GM18519 (cell line): ENCODE data around the gene NOL4.
"Not testable (repeated sequence)": the region's sequence is repeated elsewhere in the genome, so short reads cannot be mapped to it uniquely, and the experiment has no call there.

Experiments
- ATAC-seq: cut with Tn5 transposase; IDR thresholded peaks from one replicate; pipeline ENCODE4 v1.9.1; 2021; ENCODE audit warnings: mild to moderate bottlenecking, moderate library complexity; ENCODE audit not compliant: unreplicated experiment, low FRiP score

Gene NOL4, protein sequence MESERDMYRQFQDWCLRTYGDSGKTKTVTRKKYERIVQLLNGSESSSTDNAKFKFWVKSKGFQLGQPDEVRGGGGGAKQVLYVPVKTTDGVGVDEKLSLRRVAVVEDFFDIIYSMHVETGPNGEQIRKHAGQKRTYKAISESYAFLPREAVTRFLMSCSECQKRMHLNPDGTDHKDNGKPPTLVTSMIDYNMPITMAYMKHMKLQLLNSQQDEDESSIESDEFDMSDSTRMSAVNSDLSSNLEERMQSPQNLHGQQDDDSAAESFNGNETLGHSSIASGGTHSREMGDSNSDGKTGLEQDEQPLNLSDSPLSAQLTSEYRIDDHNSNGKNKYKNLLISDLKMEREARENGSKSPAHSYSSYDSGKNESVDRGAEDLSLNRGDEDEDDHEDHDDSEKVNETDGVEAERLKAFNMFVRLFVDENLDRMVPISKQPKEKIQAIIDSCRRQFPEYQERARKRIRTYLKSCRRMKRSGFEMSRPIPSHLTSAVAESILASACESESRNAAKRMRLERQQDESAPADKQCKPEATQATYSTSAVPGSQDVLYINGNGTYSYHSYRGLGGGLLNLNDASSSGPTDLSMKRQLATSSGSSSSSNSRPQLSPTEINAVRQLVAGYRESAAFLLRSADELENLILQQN

GRCh38 chr18:34224423-34225217 lies at the start of gene NOL4:
Gene NOL4 (minus strand): TSS chr18:34224913. CDS start chr18:34223253, 1,660 bp downstream.
- no peak for ATAC-seq

GRCh38 chr18:34266029-34266428 lies 41.3 kb upstream of the NOL4 start:
- not testable (repeated sequence) for ATAC-seq

- no peak for ATAC-seq
Observed at GRCh38 chr18:34261865-34262780, 37.4 kb upstream of the NOL4 start.

DNA sequence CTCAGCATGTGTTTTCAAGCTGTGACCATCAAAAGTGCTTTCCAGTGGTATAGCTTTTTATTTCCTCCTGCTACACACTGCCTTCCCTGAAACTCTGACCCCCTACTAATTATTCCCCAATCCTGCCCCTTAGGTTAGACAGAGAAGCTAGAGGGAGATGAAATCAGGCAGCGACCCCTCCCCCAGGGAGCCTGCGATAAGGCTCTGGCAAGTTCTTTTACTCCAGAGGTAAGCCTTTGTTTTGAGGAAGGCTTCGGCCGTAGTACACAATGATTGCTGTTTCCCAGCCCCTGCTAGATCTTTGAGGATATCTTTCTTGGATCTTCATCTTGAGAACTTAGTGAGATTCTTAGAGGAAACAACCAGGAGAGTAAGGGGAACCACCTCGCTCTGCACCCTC lies 33.5 kb upstream of the NOL4 start:
- no peak for ATAC-seq

DNA sequence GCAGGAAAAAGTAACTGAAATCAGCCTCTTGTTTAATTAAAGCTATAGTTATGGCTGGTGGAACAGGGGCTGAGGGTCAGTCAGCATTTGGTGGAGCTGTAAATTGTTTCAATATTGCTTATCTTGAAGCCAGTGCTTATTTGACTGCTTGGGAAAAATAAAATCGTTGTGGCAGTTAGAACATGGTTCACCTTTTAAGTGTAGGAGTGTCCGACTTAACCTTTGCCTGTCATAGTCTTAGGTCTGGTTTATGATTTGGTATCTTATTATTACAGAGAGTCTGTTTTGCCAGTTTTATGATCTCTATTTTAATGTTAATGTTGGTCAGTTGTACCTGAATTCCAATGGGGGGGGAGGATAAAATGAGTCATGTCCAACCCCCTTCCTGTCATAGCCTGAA lies 27.2 kb upstream of the NOL4 start:
- ATAC-seq, result no peak

- ATAC-seq, result no peak
Observed at GRCh38 chr18:34248727-34249126, 24.0 kb upstream of the NOL4 start.

DNA sequence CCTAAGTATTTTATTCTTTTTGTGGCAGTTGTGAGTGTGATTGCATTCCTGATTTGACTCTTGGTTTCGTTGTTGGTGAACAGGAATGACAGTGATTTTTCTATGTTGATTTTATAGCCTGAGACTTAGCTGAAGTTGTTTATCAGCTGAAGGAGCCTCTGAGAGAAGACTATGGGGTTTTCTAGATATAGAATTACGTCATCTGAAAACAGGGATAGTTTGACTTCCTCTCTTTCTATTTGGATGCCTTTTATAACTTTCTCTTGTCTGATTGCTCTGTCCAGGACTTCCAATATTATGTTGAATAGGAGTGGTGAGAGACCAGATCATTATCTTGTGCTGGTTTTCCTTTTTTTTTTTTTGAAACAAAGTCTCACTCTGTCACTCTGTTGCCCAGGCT lies 18.0 kb upstream of the NOL4 start:
- ATAC-seq, result no peak

DNA sequence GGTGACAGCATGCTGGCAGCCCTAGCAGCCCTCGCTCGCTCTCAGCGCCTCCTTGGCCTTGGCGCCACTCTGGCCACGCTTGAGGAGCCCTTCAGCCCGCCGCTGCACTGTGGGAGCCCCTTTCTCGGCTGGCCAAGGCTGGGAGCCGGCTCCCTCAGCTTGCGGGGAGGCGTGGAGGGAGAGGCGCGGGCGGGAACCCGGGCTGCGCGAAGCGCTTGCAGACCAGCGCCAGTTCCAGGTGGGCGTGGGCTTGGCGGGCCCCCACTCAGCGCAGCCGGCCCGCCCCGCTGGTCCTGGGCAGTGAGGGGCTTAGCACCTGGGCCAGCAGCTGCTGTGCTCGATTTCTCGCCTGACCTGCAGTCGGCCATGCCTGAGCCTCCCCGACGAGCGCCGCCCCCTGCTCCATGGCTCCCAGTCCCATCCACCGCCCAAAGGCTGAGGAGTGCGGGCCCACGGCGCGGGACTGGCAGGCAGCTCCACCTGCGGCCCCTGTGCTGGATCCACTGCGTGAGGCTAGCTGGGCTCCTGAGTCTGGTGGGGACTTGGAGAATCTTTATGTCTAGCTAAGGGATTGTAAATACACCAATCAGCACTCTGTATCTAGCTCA lies 9.2 kb upstream of the NOL4 start:
- not testable (repeated sequence) for ATAC-seq

- ATAC-seq, result no peak
Observed at GRCh38 chr18:34225218-34225553, 473 bp upstream of the NOL4 start.

DNA sequence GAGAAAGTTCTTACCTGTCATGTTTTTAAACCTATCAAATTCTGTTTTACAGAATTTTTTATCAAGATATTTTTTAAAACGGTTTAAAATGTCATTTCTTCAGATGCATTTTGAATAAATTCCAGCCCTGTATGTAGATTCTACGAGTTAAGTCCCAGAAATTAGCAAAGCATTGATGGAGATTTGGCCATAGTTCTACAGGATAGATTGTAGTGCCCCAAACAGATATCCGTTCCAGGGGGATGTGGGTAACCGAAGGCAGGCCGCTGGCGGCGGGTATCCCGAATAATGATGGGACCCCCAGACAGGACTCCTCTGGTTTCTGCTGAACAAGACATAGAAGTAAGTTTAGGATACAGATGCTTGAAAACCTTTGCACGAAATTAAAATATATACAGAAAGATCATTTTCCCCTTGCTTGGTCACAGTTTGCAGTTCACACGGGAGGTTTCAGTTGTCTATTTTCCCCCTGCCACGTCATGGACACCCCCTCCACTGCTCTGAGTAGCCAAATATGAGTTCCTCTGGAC lies 755 bp downstream of the NOL4 start:
- no peak for ATAC-seq

DNA sequence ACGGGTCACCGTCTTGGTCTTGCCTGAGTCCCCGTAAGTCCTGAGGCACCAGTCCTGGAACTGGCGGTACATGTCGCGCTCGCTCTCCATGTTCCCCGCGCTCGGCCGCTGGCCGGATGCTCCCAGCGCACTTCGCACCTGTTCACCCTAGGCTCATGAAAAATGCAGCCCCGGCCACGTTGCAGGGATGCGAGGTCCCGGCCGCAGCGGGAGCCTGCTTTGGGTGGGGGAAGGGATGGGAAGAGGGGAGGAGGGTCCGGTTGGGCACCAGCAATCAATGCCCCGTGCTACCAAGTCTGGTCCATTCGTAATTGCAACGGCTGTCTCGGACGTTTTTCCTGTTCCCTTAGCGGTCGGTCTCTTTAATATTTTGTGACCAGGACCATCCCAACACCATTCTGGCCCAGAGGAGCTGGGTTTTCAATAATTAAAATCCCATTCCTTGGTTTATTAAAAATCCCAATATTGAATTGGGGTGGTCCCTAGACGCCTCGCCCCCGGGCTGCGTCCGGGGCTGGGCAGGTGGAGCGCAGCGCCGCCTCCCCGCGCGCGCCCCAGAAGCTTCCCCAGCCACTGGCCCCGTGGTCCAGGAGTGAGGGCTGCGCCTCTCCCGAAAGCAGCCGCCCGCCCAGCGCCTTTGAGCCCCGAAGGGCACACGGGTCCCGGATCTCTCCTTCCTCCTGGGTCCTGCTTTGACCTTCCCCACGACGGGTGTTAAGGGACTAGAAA lies 1.4 kb downstream of the NOL4 start:
- ATAC-seq, result no peak

DNA sequence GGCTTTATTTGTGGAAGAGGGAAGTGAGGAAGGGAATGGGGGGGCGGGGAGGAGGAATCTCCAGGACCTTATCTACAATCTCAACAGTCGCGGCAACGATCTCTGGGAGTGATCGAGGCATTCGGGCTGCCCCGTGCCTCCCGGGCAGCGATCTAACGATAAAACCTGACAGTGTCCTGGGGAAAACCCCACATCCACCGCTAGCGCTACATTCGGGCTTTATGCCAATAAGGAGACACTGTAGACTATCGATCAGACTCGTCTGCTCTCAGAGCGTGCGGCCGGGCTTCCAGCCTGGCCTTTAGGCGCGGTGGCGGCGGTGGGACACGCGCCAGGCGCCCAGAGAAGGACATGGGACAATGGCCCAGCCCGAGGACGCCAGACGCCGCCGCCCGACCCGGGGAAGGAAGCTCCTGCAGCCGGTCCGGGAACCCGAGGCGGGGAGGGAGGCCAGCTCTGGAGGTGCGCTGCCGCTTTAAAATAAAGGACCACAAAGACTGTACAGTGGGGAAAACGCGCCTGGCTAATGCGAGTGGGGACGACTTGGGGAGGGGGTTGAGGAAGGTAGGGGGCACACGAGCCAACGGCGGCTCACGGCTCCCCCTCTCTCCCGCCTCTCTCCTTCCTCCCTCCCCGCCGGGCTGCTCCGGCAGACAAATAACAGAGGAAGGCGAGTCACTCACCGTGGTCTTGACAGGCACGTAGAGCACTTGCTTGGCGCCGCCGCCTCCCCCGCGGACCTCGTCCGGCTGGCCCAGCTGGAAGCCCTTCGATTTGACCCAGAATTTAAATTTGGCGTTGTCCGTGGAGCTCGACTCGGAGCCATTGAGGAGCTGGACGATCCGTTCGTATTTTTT lies 2.2 kb downstream of the NOL4 start:
- ATAC-seq, result no peak

DNA sequence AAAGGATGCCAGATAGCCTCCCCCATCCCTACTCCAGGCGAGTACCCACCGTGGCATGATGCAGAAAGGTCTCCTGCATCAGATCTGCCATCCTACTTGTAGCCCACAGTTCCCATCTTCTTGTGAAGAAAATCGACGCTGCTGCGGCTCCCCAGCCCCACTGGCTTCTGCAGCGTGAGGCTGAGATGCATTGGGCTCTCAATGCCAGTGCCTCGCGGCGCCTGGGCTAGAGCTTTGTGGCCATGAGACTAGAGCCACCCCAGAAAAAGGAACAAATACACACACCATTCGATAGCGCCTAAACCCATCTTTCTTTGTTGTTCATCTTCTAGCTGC lies 2.8 kb downstream of the NOL4 start:
- no peak for ATAC-seq

DNA sequence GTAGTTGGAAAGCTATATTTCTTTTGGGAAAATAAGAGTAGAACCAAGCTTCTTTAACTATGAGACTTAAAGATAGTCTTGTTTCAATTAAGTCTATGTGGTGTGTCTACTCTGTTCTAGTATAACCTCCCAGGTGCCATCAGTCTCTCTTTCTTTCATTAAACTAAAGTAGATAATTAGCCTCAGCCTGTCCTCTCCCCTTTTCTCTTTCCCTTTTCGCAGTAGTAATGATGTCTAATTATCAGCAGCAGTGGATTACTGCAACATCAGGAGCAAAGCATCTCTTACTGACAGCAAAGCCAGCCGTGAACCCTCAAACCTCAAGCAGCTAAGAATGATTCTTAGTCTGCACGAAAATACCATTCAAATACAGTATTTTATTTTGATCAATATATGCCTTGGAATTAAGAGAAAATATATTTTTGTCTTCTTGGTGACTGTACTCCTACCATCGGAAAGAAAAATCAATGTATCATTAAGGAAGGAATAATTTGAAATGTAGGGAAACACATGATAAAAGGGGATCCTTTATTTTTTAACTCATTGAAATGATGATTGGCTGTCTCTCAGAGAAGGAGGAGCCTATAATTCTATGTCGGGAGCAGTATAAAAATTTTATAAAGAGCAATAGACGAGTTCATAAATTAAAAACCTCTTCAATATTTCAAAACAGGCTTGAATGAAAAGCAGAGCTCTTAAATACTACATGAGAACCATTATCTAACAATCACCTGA lies 4.5 kb downstream of the NOL4 start:
- no peak for ATAC-seq

DNA sequence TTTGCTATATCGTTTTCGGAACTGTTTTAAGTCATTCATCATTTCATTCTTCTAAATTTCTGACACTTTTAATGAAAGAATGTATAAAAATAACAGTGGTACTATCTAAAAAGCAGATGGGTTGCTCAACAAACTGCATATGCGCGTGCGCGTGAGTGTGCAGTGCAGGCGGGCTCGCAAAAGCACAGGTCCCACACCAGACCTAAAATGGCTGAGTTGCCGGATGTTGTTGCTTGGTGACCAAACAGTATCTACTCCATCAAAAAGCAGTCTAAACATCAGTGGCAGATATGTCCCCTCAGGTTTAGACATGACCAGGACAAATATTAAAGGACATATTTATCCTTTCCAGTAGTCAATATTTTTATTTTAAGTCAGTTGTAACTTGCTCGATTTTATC lies 5.1 kb downstream of the NOL4 start:
- no peak for ATAC-seq

GRCh38 chr18:34212511-34212910 lies 12.2 kb downstream of the NOL4 start:
- ATAC-seq, result no peak

DNA sequence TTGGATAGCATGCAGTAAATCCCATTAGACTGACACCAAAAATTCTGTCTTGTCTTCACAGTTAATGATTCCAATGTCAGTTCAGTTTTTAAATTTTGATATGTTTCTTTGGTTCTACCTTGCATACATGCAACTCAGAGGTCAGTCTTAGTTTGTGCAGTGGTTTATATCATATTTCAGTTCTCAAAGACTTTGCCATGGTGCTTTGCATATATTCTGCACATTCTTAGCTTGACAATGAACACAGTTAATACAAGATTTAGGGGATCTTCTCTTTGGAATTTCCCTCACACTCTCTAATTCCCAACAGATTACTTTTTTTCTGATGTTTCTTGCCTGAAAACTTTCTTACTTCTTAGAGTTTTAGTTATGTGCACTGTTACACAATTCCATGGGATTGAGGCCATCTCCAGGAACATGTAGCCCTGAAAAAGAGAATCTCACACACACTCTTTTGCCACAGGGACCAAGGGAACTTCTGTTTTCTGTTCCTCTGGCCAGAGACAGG lies 17.3 kb downstream of the NOL4 start:
- ATAC-seq, result no peak
